ENCODE results near the gene LLGL2. TPM values are rescaled to one million over a fixed set of nuclear protein-coding genes. Genes with fewer than 3 reads are reported as not detected.
"Not testable (repeated sequence)": the region's sequence is repeated elsewhere in the genome, so short reads cannot be mapped to it uniquely, and the experiment has no call there.

The LLGL2 gene
- total and polyA plus RNA-seq, 2 donors: 10.6 to 15.1 TPM

DNA sequence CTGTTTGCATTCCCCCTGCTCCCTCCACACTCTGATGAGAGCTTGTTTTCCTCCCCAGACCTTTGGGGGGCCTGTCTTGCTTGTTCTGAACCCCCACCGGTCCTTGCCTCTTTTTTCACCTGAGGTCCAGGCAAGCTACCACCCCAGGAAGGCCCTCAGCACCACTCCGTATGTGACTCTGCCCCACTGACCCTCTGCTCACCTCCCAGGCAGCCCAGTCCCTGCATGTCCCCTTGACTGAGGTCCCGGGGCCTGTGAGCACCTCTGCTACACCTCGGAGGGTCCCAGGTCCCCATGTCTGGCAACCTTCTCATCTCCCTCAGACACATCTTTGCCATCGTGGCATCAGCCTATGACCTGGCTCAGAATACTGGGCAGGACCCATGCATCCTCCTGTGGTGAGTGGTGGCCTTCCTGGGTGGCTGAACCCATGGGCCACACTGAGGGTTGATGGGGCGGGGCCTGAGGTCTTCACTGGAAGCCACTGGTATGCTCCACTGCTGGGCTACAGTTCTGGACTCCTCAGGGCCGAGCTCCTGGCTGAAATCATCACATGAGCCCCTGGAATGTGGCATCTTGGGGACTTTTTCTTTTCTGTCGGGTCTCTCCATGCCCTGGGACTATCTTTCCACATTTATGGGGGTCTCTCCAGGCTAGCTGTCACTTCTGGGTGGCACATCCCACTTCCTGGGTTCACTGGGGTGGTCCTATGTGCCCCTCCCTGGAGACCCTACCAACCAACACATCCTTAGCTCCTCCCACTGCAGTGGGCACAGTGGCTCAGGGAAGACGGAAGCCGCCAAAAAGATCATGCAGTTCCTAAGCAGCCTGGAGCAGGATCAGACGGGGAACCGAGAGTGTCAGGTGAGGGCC is 65.6 kb downstream of the LLGL2 start:
- WGBS: 84% methylated on average over 12 of the region's 12 CpGs
- Histone ChIP-seq H3K27ac (ENCODE audit: low read depth) (no peak overlapping the region), H3K4me3 (ENCODE audit: low read depth, low read length) (no peak overlapping the region), H3K4me1 (ENCODE audit: insufficient read depth) (no peaks in the 10 kb centered on the region), H3K36me3 (ENCODE audit: insufficient read depth) (no peaks in the 10 kb centered on the region)
- no peak for DNase-seq (ENCODE audit: extremely low spot score)

DNA sequence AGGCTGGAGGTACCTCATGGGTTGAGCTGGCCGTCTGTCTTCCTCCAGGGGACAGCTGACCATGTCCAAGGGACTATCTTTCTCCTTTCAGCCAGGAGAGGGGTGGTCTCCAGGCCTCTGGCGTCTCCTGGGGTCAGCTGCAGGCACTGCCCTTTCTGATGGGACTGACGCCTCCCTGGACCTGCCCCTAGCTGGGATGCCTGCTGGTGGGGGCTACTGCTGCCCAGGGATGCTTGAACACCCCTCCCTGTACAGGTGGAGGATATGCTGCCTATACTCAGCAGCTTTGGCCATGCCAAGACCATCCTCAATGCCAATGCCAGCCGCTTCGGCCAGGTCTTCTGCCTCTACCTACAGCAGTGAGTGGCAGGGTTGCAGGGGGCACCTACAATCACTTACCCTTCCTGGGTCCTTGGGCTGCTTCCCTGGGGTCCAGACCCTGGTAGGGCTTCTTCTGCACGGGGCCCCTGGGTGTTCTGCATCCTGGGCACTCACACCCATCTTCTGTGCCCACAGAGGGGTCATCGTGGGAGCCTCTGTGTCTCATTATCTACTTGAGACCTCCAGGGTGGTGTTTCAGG is 66.3 kb downstream of the LLGL2 start:
- Histone ChIP-seq H3K4me1 (ENCODE audit: insufficient read depth) (no peaks in the 10 kb centered on the region), H3K36me3 (ENCODE audit: insufficient read depth) (no peaks in the 10 kb centered on the region), H3K27ac (ENCODE audit: low read depth) (no peak overlapping the region), H3K4me3 (ENCODE audit: low read depth, low read length) (no peak overlapping the region)
- no peak for DNase-seq (ENCODE audit: extremely low spot score)
- 95% methylated on average over 7 of the region's 7 CpGs for WGBS

DNA sequence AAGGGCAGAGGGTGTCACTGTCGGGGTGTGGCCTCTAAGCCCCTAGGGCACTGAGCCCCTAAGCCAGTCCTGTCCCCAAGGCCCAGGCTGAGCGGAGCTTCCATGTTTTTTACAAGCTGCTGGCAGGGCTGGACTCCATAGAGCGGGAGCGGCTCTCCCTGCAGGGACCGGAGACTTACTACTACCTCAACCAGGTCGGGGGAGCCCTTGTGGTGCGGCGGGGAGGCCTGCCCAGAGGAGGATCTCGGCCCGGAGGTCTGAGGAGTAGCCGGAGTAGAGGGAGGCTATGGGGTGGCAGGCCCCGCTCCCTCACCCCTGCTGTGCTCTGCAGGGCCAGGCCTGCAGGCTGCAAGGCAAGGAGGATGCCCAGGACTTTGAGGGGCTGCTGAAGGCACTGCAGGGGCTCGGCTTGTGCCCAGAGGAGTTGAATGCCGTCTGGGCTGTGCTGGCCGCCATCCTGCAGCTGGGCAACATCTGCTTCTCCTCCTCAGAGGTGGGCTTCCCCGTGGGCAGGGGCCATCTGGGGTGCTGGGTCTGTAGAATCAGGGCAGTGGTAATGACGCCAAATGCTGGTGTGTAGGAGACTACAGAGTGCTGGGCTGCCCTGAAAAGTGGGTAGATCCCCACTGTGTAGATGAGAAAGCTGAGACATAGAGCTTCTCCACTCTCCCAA is 67.0 kb downstream of the LLGL2 start:
- Histone ChIP-seq H3K27ac (ENCODE audit: low read depth) (no peak overlapping the region), H3K36me3 (ENCODE audit: insufficient read depth) (no peaks in the 10 kb centered on the region), H3K4me3 (ENCODE audit: low read depth, low read length) (no peak overlapping the region), H3K4me1 (ENCODE audit: insufficient read depth) (no peaks in the 10 kb centered on the region)
- DNase-seq (ENCODE audit: extremely low spot score): no peak
- 89% methylated on average over 17 of the region's 17 CpGs for WGBS

DNA sequence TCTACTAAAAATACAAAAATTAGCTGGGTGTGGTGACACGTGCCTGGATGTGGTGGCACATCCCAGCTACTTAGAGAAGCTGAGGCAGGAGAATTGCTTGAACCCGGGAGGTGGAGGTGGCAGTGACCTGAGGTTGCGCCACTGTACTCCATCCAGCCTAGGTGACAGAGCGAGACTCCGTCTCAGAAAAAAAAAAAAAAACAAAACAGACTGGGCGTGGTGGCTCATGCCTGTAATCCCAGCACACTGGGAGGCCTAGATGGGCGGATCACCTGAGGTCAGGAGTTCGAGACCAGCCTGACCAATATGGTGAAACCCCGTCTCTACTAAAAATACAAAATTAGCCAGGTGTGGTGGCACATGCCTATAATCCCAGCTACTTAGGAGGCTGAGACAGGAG is 67.9 kb downstream of the LLGL2 start:
- not testable (repeated sequence) for H3K4me3 ChIP-seq (ENCODE audit: low read depth, low read length); H3K36me3 ChIP-seq (ENCODE audit: insufficient read depth); H3K4me1 ChIP-seq (ENCODE audit: insufficient read depth); DNase-seq (ENCODE audit: extremely low spot score); H3K27ac ChIP-seq (ENCODE audit: low read depth)
- 90% methylated on average over 9 of the region's 9 CpGs for WGBS

DNA sequence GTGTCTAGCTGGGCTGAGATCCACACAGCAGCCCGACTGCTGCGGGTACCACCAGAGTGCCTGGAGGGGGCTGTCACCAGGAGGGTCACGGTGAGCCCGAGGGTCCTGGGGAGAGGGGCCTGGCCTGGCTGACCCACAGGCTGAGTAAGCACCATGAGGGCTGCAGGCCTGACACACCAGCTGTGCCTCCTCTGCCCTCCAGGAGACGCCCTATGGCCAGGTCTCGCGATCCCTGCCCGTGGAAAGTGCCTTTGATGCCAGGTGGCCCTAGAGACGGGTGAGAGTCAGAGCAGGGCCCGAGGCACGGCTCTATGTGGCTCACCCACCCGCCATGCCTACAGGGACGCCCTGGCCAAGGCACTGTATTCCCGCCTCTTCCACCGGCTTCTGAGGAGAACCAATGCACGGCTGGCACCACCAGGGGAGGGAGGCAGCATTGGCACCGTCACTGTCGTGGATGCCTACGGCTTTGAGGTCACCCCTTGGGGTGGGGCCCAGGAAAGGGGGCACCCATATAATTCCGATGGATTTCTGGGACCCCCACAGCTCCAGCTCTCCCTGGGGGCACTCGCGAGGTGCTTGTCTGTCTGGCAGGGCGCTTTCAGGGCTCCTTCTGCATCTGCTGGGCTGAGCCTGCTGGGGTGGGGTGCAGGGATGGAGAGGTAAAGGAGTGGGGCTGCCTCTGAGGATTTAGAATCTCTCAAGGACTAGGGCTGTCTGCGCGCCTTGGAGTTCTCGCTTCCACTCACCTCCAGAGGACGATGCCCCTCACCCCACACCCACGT is 69.2 kb downstream of the LLGL2 start:
- Histone ChIP-seq H3K27ac (ENCODE audit: low read depth) (no peak overlapping the region), H3K36me3 (ENCODE audit: insufficient read depth) (no peaks in the 10 kb centered on the region), H3K4me1 (ENCODE audit: insufficient read depth) (no peaks in the 10 kb centered on the region), H3K4me3 (ENCODE audit: low read depth, low read length) (no peak overlapping the region)
- no peak for DNase-seq (ENCODE audit: extremely low spot score)
- 84% methylated on average over 28 of the region's 28 CpGs for WGBS

DNA sequence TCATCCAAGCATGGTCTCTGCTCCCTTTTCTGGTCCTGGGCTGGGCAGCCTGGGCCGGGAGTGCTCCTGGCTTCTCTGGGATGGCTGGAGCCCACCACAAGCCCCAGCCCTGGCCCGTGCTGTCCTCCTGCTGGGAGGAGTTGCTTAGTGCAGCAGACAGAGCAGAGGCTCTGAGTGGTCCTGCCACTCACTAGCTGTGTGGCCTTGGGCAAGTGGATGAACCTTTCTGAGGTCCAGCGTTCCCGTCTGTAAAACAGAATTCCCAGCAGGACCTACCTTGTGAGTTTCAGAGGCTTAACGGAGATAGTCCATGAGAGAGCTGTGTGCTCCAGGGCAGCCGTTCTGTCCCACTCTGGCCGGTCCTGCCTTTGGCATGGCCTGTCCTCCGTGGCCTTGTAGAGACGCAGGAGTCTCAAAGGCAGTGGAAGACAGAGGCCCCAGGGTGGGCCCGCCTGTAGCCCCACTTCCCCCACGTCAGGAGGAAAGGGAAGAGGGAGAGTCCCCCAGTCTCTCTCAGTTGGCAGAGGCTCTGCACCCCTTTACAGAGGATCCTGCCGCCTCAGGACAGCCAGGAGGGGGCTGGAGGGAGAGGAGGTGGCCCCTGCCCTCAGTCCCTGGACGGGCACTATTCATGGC is 69.9 kb downstream of the LLGL2 start:
- DNase-seq (ENCODE audit: extremely low spot score): no peak
- H3K4me1 ChIP-seq (ENCODE audit: insufficient read depth): no peaks in the 10 kb centered on the region
- 76% methylated on average over 13 of the region's 13 CpGs for WGBS
- no peaks in the 10 kb centered on the region for H3K36me3 ChIP-seq (ENCODE audit: insufficient read depth)
- H3K4me3 ChIP-seq (ENCODE audit: low read depth, low read length): no peak overlapping the region
- H3K27ac ChIP-seq (ENCODE audit: low read depth): no peak overlapping the region

DNA sequence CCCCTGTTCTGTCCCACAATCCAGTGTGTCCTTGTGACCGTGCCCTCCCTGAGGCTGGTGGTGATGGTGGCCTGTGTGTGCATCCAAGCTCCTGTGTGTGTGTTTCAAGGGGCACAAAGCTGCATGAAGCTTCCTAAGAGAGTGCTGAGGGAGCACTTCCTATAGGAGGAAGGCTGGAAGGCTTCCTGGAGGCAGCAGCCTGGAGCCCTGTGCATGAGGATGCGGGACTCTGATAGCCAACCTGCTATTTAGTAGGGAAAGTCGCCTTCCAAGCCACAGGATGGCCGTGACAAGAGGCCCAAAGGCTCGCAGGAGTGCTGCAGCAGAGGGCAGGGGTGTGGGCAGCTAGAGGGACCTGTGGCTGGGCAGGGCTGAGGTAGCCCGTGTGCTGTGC is 70.4 kb downstream of the LLGL2 start:
- WGBS: 82% methylated on average over 6 of the region's 6 CpGs
- Histone ChIP-seq H3K27ac (ENCODE audit: low read depth) (no peak overlapping the region), H3K36me3 (ENCODE audit: insufficient read depth) (no peaks in the 10 kb centered on the region), H3K4me1 (ENCODE audit: insufficient read depth) (no peaks in the 10 kb centered on the region), H3K4me3 (ENCODE audit: low read depth, low read length) (no peak overlapping the region)
- DNase-seq (ENCODE audit: extremely low spot score): no peak

DNA sequence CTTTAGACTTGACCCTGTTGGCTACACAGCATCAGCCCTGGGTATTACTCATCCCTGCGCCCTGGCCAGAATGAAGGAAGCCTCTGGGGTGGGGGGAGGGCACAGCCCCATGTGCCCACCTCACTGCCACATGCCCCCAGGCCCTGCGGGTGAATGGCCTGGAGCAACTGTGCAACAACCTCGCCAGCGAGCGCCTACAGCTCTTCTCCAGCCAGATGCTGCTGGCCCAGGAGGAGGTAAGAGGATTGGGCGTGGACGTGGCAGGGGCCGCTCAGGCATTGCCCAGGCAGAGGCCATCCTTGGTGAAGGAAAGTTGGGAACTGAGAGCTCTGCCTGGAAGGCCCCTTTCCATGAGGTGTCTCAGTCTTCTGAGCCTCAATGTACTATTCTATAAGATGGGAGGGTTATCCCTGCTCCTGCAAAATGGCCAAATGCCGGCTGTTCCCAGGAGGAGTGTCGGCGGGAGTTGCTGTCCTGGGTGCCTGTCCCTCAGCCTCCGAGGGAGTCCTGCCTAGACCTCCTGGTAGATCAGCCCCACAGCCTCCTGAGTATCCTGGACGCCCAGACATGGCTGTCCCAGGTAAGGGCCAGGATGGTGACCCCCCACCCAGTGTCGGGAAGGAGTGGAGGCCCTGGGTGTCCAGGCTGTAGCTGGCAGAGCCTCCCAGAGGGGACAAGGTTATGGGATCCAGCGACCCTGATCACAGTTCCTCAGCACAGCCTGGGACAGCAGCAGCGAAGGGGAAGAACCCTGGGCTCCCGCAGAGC is 71.0 kb downstream of the LLGL2 start:
- Histone ChIP-seq H3K4me1 (ENCODE audit: insufficient read depth) (no peaks in the 10 kb centered on the region), H3K27ac (ENCODE audit: low read depth) (no peak overlapping the region), H3K36me3 (ENCODE audit: insufficient read depth) (no peaks in the 10 kb centered on the region), H3K4me3 (ENCODE audit: low read depth, low read length) (no peak overlapping the region)
- no peak for DNase-seq (ENCODE audit: extremely low spot score)
- 87% methylated on average over 17 of the region's 17 CpGs for WGBS

DNA sequence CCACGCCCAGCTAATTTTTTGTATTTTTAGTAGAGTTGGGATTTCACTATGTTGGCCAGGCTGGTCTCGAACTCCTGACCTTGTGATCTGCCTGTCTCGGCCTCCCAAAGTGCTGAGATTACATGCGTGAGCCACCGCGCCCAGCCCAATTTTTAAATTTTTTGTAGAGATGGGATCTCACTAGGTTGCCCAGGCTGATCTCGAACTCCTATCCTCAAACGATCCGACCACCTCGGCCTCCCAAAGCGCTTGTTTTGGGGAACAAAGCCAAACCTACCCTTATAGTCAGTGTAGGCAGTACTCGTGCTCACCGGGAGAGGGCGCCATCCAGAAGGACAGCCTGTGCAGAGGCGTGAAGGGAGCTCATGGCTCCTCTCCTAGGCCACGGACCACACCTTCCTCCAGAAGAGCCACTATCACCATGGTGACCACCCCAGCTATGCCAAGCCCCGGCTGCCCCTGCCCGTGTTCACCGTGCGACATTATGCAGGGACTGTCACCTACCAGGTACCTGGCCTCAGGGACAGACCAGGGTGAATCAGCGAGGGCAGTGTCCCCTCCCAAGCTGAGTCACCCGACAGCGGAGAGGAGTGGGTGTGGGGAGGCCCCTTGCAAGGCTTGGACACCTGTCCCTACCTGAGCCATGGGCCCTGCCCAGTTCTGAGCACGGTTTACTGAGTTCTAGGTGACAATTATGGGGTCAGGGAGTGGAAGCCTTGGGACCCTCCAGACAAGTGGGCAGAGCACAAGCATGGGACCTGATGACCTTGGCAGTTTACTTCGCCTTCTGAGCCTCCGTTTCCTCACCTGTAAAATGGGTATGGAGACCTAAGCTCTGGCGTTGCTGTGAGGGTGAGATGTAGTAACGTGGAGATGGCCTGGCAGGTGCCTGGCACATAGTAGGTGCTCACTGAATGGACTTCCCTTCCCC is 75.8 kb downstream of the LLGL2 start:
- no peak for DNase-seq (ENCODE audit: extremely low spot score)
- 74% methylated on average over 28 of the region's 28 CpGs for WGBS
- no peak overlapping the region for H3K27ac ChIP-seq (ENCODE audit: low read depth)
- H3K36me3 ChIP-seq (ENCODE audit: insufficient read depth): no peaks in the 10 kb centered on the region
- no peaks in the 10 kb centered on the region for H3K4me1 ChIP-seq (ENCODE audit: insufficient read depth)
- no peak overlapping the region for H3K4me3 ChIP-seq (ENCODE audit: low read depth, low read length)

DNA sequence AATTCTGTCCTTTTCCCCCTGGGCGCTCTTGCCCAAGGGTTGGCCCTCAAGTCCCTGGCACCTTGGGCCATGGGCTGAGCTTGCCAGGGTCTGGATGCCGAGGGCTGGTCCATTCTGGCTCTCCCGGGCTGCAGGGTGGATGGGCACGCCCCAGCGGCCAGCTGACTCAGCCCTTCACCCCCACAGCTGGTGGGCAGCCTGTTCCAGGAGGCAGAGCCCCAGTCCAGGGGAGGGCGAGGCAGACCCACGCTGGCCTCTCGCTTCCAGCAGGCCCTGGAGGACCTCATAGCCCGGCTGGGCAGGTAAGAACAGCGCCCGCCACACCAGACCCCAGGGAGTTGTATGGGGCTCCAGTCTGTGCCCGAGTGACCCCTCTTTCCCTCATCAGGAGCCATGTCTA is 77.1 kb downstream of the LLGL2 start:
- no peak overlapping the region for H3K4me3 ChIP-seq (ENCODE audit: low read depth, low read length)
- no peak overlapping the region for H3K27ac ChIP-seq (ENCODE audit: low read depth)
- H3K4me1 ChIP-seq (ENCODE audit: insufficient read depth): no peaks in the 10 kb centered on the region
- H3K36me3 ChIP-seq (ENCODE audit: insufficient read depth): no peaks in the 10 kb centered on the region
- 90% methylated on average over 12 of the region's 12 CpGs for WGBS
- DNase-seq (ENCODE audit: extremely low spot score): no peak

DNA sequence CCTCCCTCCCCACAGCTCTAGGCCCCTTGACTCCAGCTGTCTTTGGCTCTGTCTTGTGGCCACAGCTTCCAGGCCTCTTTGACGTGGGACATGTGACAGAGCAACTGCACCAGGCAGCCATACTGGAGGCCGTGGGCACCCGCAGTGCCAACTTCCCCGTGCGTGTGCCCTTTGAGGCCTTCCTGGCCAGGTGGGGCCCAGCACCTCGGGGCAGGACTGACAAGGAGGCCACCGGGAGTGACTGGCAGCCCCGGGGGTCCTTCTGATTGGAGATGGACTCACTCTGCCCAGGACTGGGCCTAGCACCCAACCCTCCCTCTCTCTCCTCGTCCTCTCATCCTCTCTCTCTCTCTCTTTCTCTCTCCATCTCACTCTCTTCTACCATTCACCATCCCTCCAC is 77.6 kb downstream of the LLGL2 start:
- H3K4me3 ChIP-seq (ENCODE audit: low read depth, low read length): no peak overlapping the region
- no peaks in the 10 kb centered on the region for H3K4me1 ChIP-seq (ENCODE audit: insufficient read depth)
- H3K27ac ChIP-seq (ENCODE audit: low read depth): no peak overlapping the region
- no peak for DNase-seq (ENCODE audit: extremely low spot score)
- WGBS: 88% methylated on average over 9 of the region's 9 CpGs
- no peaks in the 10 kb centered on the region for H3K36me3 ChIP-seq (ENCODE audit: insufficient read depth)
